Activated T-cell treated with anti-CD3 and anti-CD28 coated beads for 24 hours (primary cell): ENCODE measurements around the gene UBE2QL1.
"Not testable (repeated sequence)": the region's sequence is repeated elsewhere in the genome, so short reads cannot be mapped to it uniquely, and the experiment has no call there.

ENCODE experiments used
- DNase-seq: peaks from one replicate; pipeline ENCODE4 v3.0.0-alpha.2; 2020; ENCODE audit warnings: low read depth

The UBE2QL1 gene

GRCh38 chr5:6497262-6497661 lies 48.6 kb downstream of the UBE2QL1 start:
- no peak for DNase-seq

- DNase-seq = no peak
Measured at GRCh38 chr5:6498968-6499367, 50.3 kb downstream of the UBE2QL1 start.

- no peak for DNase-seq
Measured at GRCh38 chr5:6501701-6502100, 53.0 kb downstream of the UBE2QL1 start.

GRCh38 chr5:6502421-6502820 lies 53.8 kb downstream of the UBE2QL1 start:
- DNase-seq = no peak

GRCh38 chr5:6503342-6503741 lies 54.7 kb downstream of the UBE2QL1 start:
- DNase-seq = no peak

- DNase-seq = no peak
Measured at GRCh38 chr5:6504677-6505415, 56.2 kb downstream of the UBE2QL1 start.

GRCh38 chr5:6505416-6505755 lies 56.7 kb downstream of the UBE2QL1 start:
- DNase-seq = no peak

- no peak for DNase-seq
Measured at GRCh38 chr5:6505783-6506557, 57.3 kb downstream of the UBE2QL1 start.

- DNase-seq = no peak
Measured at GRCh38 chr5:6506611-6507010, 58.0 kb downstream of the UBE2QL1 start.

GRCh38 chr5:6508931-6509330 lies 60.3 kb downstream of the UBE2QL1 start:
- DNase-seq = no peak

GRCh38 chr5:6510132-6510531 lies 61.5 kb downstream of the UBE2QL1 start:
- no peak for DNase-seq

- no peak for DNase-seq
Measured at GRCh38 chr5:6510973-6511372, 62.3 kb downstream of the UBE2QL1 start.

- DNase-seq = not testable (repeated sequence)
Measured at GRCh38 chr5:6515812-6516211, 67.2 kb downstream of the UBE2QL1 start.

- no peak for DNase-seq
Measured at GRCh38 chr5:6516823-6517222, 68.2 kb downstream of the UBE2QL1 start.

- DNase-seq = no peak
Measured at GRCh38 chr5:6517510-6517909, 68.9 kb downstream of the UBE2QL1 start.

- no peak for DNase-seq
Measured at GRCh38 chr5:6518298-6519057, 69.8 kb downstream of the UBE2QL1 start.

GRCh38 chr5:6520201-6520600 lies 71.5 kb downstream of the UBE2QL1 start:
- DNase-seq = no peak

- DNase-seq = no peak
Measured at GRCh38 chr5:6522331-6522730, 73.7 kb downstream of the UBE2QL1 start.

GRCh38 chr5:6522923-6523322 lies 74.3 kb downstream of the UBE2QL1 start:
- no peak for DNase-seq

- DNase-seq = no peak
Measured at GRCh38 chr5:6525422-6525821, 76.8 kb downstream of the UBE2QL1 start.

- DNase-seq = no peak
Measured at GRCh38 chr5:6525910-6526309, 77.3 kb downstream of the UBE2QL1 start.

GRCh38 chr5:6527749-6528455 lies 79.2 kb downstream of the UBE2QL1 start:
- no peak for DNase-seq
